Thyroid gland (tissue), 4 donors: ENCODE results near the gene ZNF527.
"Not testable (repeated sequence)": the region's sequence is repeated elsewhere in the genome, so short reads cannot be mapped to it uniquely, and the experiment has no call there.

Experiments
- POLR2A ChIP-seq, 2 donors: fragments of 450-650 bp; IDR thresholded peaks; one replicate each; pipeline ENCODE4 v1.6.1; 2017; ENCODE audit warnings: antibody characterized with exemption in 2 of 2, mild to moderate bottlenecking in 2 of 2, moderate library complexity in 1 of 2
- TF ChIP-seq, protein P1 (sequence below), 6 experiments: fragments of 200-600 bp in 3 of 6; fragments of 450-650 bp in 3 of 6; sonication (generic) in 3 of 6; IDR thresholded peaks; one replicate each; pipeline ENCODE4 v1.5.1; 2016 to 2019; ENCODE audit warnings: antibody characterized with exemption in 6 of 6, mild to moderate bottlenecking in 2 of 6, inconsistent platforms in 1 of 6, moderate library complexity in 1 of 6

DNA sequence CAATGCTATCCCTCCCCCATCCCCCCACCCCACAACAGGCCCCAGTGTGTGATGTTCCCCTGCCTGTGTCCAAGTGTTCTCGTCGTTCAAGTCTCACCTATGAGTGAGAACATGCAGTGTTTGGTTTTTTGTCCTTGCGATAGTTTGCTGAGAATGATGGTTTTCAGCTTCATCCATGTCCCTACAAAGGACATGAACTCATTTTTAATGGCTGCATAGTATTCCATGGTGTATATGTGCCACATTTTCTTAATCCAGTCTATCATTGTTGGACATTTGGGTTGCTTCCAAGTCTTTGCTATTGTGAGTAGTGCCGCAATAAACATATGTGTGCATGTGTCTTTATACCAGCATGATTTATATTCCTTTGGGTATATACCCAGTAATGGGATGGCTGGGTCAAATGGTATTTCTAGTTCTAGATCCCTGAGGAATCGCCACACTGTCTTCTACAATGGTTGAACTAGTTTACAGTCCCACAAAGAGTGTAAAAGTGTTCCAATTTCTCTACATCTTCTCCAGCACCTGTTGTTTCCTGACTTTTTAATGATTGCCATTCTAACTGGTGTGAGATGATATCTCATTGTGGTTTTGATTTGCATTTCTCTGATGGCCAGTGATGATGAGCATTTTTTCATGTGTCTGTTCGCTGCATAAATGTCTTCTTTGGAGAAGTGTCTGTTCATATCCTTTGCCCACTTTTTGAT, 35.4 kb downstream of the ZNF527 start:
- TF ChIP-seq POLR2A (IDR thresholded peaks at IDR 0.05) = not testable (repeated sequence)
- TF ChIP-seq, protein P1, sequence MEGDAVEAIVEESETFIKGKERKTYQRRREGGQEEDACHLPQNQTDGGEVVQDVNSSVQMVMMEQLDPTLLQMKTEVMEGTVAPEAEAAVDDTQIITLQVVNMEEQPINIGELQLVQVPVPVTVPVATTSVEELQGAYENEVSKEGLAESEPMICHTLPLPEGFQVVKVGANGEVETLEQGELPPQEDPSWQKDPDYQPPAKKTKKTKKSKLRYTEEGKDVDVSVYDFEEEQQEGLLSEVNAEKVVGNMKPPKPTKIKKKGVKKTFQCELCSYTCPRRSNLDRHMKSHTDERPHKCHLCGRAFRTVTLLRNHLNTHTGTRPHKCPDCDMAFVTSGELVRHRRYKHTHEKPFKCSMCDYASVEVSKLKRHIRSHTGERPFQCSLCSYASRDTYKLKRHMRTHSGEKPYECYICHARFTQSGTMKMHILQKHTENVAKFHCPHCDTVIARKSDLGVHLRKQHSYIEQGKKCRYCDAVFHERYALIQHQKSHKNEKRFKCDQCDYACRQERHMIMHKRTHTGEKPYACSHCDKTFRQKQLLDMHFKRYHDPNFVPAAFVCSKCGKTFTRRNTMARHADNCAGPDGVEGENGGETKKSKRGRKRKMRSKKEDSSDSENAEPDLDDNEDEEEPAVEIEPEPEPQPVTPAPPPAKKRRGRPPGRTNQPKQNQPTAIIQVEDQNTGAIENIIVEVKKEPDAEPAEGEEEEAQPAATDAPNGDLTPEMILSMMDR (IDR thresholded peaks at IDR 0.05) = not testable (repeated sequence)
